A549 treated with RU486 at 1 μM for 4 hours (cell line): ENCODE results near the gene CFAP298. TPM values are rescaled to one million over a fixed set of nuclear protein-coding genes. Genes with fewer than 3 reads are reported as not detected.

Source experiments
- total RNA-seq: library from RNA; stranded (reverse); fragments of 200-300 nt; extraction: Qiagen RNA extraction; gene quantifications from 5 replicates; pipeline ENCODE4 v1.2.3, GENCODE V29; 2022; ENCODE audit warnings: low read depth

Gene CFAP298, protein sequence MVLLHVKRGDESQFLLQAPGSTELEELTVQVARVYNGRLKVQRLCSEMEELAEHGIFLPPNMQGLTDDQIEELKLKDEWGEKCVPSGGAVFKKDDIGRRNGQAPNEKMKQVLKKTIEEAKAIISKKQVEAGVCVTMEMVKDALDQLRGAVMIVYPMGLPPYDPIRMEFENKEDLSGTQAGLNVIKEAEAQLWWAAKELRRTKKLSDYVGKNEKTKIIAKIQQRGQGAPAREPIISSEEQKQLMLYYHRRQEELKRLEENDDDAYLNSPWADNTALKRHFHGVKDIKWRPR
- total RNA-seq = 28.0 to 39.9 TPM (median 31.6 TPM) in 5 replicates

DNA sequence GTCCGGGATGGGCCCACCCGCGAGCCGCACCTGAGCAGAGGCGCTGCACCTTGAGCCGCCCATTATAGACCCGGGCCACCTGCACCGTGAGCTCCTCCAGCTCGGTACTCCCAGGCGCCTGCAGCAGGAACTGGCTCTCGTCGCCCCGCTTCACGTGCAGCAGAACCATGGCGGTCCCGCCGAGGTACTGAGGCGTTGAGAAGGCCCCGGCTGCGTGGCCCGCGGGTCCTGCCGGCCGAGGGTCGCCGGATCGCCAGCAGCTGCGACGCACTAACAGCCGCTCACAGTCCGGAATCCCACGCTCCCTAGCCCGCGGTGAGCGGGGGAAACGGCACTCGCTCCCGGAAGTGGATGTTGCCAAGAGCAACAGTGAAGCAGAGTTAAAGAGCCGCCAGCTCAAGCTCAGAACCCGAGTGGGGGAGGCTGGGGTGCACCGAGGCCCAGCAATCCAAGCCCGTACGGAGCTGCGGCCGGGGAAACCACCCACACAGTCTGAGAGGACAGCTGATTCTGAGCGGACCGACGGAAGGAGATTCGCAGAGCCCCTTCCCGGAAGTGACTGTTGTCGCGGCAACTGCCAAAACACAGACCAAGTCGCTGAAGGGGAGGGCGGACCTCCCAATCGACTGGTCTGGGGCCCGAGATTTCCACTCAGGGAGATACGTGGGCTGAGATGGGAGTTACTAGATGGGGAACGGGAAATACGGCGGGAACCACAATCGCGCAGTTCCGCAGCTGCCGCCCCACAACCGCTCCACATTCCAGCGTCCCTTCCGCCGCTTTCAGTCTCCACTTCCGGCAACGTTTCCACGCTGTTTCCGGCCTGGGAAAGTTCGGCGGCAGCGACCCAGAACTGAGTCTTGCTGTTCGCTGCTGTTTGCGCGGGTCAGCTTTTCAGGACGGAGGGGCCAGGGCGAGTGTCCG is at the start of gene CFAP298:
Gene CFAP298 (minus strand): TSS at position 303 of the 924 bp plus-strand sequence. CDS start 134 bp downstream, at position 169.

DNA sequence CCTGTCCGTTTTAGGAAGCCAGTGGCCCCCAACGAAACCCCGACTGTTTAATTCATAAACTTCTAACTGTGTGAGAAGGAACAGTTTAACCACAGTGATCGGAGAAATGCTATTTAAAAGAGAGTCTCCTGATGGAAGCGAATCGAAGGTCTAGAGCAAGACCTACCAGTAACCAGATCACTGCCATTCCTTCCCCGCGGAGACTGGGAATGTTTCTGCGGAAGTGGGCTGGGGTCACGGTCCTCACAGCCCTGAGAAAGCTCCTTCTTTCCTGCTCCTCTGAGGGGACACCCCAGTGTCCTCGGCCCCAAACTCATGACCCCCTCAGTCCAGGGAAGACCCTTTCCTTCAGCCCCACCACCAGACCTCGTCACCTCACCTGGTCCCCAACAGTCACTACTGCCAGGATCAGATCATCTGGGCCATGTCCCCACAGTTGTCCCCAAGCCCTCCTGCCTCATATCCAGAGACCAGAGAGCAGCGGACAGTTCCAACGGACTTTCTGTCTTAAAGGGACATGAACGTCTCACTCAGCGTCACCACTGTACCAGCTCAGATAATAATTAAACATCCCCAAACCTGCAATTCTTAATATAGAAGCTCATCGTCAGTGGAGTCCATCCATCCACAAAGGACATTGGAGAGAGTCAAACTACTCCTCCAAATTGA is 27.0 kb downstream of the CFAP298 start, which contains the start of gene TCP10L:
Gene TCP10L (minus strand): TSS at position 482 of the 669 bp plus-strand sequence. CDS start 1,219 bp downstream, outside the sequence.

Other genes starting within 250 kb of the CFAP298 start
- gene URB1, start 219.4 kb downstream of the CFAP298 start, total RNA-seq = 10.6 to 13.3 TPM (median 12.4 TPM) in 5 replicates
- gene EVA1C, start 199.7 kb downstream of the CFAP298 start, total RNA-seq = 36.8 to 61.2 TPM (median 41.7 TPM) in 5 replicates
- gene TCP10L, start 26.9 kb downstream of the CFAP298 start, total RNA-seq = 0.35 to 1.2 TPM (median 0.70 TPM) in 5 replicates
- 1.7 to 2.8 TPM (median 2.4 TPM) in 5 replicates for gene SYNJ1, start 115.6 kb upstream of the CFAP298 start, total RNA-seq
- gene PAXBP1, start 159.4 kb upstream of the CFAP298 start, total RNA-seq = 8.8 to 16.5 TPM (median 14.8 TPM) in 5 replicates